ENCODE results near the gene HK2.

Gene HK2

GRCh38 chr2:74865770-74866674, 32.1 kb downstream of the HK2 start:
- TF ChIP-seq REST (IDR thresholded peaks at IDR 0.05; ENCODE audit: insufficient read depth in 1 of 2, low read depth in 2 of 2, low read length in 2 of 2) (no peak), POLR2AphosphoS5 (IDR thresholded peaks at IDR 0.05; ENCODE audit: low read depth, low read length) (no peak), SIN3A (IDR thresholded peaks at IDR 0.05; ENCODE audit: borderline replicate concordance, insufficient read depth, low read length) (no peak), FOXP2 (optimal IDR thresholded peaks at IDR 0.05; ENCODE audit: borderline replicate concordance, extremely low read depth, extremely low read length, insufficient read depth) (no peak), TAF1 (IDR thresholded peaks at IDR 0.05; ENCODE audit: borderline replicate concordance, insufficient read depth, low read length) (no peak)

- TF ChIP-seq FOXP2 (optimal IDR thresholded peaks at IDR 0.05; ENCODE audit: borderline replicate concordance, extremely low read depth, extremely low read length, insufficient read depth) (no peak), POLR2AphosphoS5 (IDR thresholded peaks at IDR 0.05; ENCODE audit: low read depth, low read length) (no peak), REST (IDR thresholded peaks at IDR 0.05; ENCODE audit: insufficient read depth in 1 of 2, low read depth in 2 of 2, low read length in 2 of 2) (no peak)
Measured at GRCh38 chr2:74867841-74868658, 34.1 kb downstream of the HK2 start.

- TF ChIP-seq POLR2AphosphoS5 (IDR thresholded peaks at IDR 0.05; ENCODE audit: low read depth, low read length) (no peak), TAF1 (IDR thresholded peaks at IDR 0.05; ENCODE audit: borderline replicate concordance, insufficient read depth, low read length) (no peak), SIN3A (IDR thresholded peaks at IDR 0.05; ENCODE audit: borderline replicate concordance, insufficient read depth, low read length) (no peak), REST (IDR thresholded peaks at IDR 0.05; ENCODE audit: insufficient read depth in 1 of 2, low read depth in 2 of 2, low read length in 2 of 2) (no peak), FOXP2 (optimal IDR thresholded peaks at IDR 0.05; ENCODE audit: borderline replicate concordance, extremely low read depth, extremely low read length, insufficient read depth) (no peak)
Measured at GRCh38 chr2:74869517-74869916, 35.6 kb downstream of the HK2 start.

- TF ChIP-seq TAF1 (IDR thresholded peaks at IDR 0.05; ENCODE audit: borderline replicate concordance, insufficient read depth, low read length) (no peak), SIN3A (IDR thresholded peaks at IDR 0.05; ENCODE audit: borderline replicate concordance, insufficient read depth, low read length) (no peak), REST (IDR thresholded peaks at IDR 0.05; ENCODE audit: insufficient read depth in 1 of 2, low read depth in 2 of 2, low read length in 2 of 2) (no peak), POLR2AphosphoS5 (IDR thresholded peaks at IDR 0.05; ENCODE audit: low read depth, low read length) (no peak), FOXP2 (optimal IDR thresholded peaks at IDR 0.05; ENCODE audit: borderline replicate concordance, extremely low read depth, extremely low read length, insufficient read depth) (no peak)
Measured at GRCh38 chr2:74870951-74871350, 37.0 kb downstream of the HK2 start.
